ENCODE data around the gene UROD.
"Not testable (repeated sequence)": the region's sequence is repeated elsewhere in the genome, so short reads cannot be mapped to it uniquely, and the experiment has no call there.

The UROD gene

GRCh38 chr1:44985747-44986359 is 26.2 kb upstream of the UROD start:
- peak overlapping the region; percentile 98 for H3K4me3 ChIP-seq (ENCODE audit: low read depth, low read length)
- DNase-seq (ENCODE audit: low read depth), result peak; percentile 7
- no peak for TF ChIP-seq CTCF (conservative IDR thresholded peaks at IDR 0.05; ENCODE audit: low read depth, low read length)

- H3K4me3 ChIP-seq (ENCODE audit: low read depth, low read length), result no peak overlapping the region
- no peak for DNase-seq (ENCODE audit: low read depth)
- TF ChIP-seq CTCF (conservative IDR thresholded peaks at IDR 0.05; ENCODE audit: low read depth, low read length), result no peak
Measured at GRCh38 chr1:44988531-44989156, 23.4 kb upstream of the UROD start.

GRCh38 chr1:44994309-44994898 is 17.6 kb upstream of the UROD start:
- DNase-seq (ENCODE audit: low read depth), result no peak
- no peak overlapping the region for H3K4me3 ChIP-seq (ENCODE audit: low read depth, low read length)
- TF ChIP-seq CTCF (conservative IDR thresholded peaks at IDR 0.05; ENCODE audit: low read depth, low read length), result no peak

- no peak for TF ChIP-seq CTCF (conservative IDR thresholded peaks at IDR 0.05; ENCODE audit: low read depth, low read length)
- no peak for DNase-seq (ENCODE audit: low read depth)
- no peak overlapping the region for H3K4me3 ChIP-seq (ENCODE audit: low read depth, low read length)
Measured at GRCh38 chr1:44995467-44996238, 16.4 kb upstream of the UROD start.

- TF ChIP-seq CTCF (conservative IDR thresholded peaks at IDR 0.05; ENCODE audit: low read depth, low read length), result no peak
- no peak for DNase-seq (ENCODE audit: low read depth)
Measured at GRCh38 chr1:44999232-44999631, 12.8 kb upstream of the UROD start.

GRCh38 chr1:45001011-45001481 is 11.0 kb upstream of the UROD start:
- TF ChIP-seq CTCF (conservative IDR thresholded peaks at IDR 0.05; ENCODE audit: low read depth, low read length), result no peak
- no peak overlapping the region for H3K4me3 ChIP-seq (ENCODE audit: low read depth, low read length)
- no peak for DNase-seq (ENCODE audit: low read depth)

More at GRCh38 chr1:44999232-44999631, 12.8 kb upstream of the UROD start:
- no peak overlapping the region for H3K4me3 ChIP-seq (ENCODE audit: low read depth, low read length)

- H3K4me3 ChIP-seq (ENCODE audit: low read depth, low read length); DNase-seq (ENCODE audit: low read depth): not testable (repeated sequence)
Measured at GRCh38 chr1:45001576-45001975, 10.5 kb upstream of the UROD start.

Measured in choroid plexus epithelial cell (primary cell).